Lung (tissue), 12 donors: ENCODE measurements around the gene NKAIN2. TPM values are rescaled to one million over a fixed set of nuclear protein-coding genes. Genes with fewer than 3 reads are reported as not detected.

Experiments
- ATAC-seq: fragments of 200-7000 bp; cut with Tn5 transposase; one replicate; pipeline ENCODE4 v1.9.1; 2020; ENCODE audit warnings: moderate number of reproducible peaks; ENCODE audit not compliant: insufficient read depth, low FRiP score
- DNase-seq, 3 donors: peaks; one replicate each; pipeline ENCODE4 v3.0.0-alpha.2; 2013 to 2017
- H3K27ac ChIP-seq, 2 donors: one replicate each; pipeline ENCODE4 v1.5.1; 2013; ENCODE audit warnings: mild to moderate bottlenecking in 2 of 2, moderate library complexity in 2 of 2, control low read depth in 1 of 2, inconsistent platforms in 1 of 2, low read depth in 1 of 2, low read length in 1 of 2
- H3K27me3 ChIP-seq, 3 donors: one replicate each; pipeline ENCODE4 v1.5.1; 2013; ENCODE audit warnings: low read length in 2 of 3; ENCODE audit not compliant: control insufficient read depth in 3 of 3, insufficient read depth in 3 of 3
- H3K36me3 ChIP-seq, 4 donors: one replicate each; pipeline ENCODE4 v1.5.1; 2013; ENCODE audit warnings: low read length in 4 of 4, mild to moderate bottlenecking in 1 of 4, moderate library complexity in 1 of 4; ENCODE audit not compliant: control insufficient read depth in 4 of 4, insufficient read depth in 4 of 4
- H3K4me1 ChIP-seq, 5 donors: one replicate each; pipeline ENCODE4 v1.5.1; 2013; ENCODE audit warnings: low read length in 5 of 5, mild to moderate bottlenecking in 2 of 5, moderate library complexity in 1 of 5; ENCODE audit not compliant: control insufficient read depth in 5 of 5, insufficient read depth in 5 of 5
- H3K4me3 ChIP-seq: one replicate; pipeline ENCODE4 v1.5.1; 2013; ENCODE audit warnings: mild to moderate bottlenecking, control low read depth, moderate library complexity
- H3K9ac ChIP-seq, 2 donors: one replicate each; pipeline ENCODE4 v1.5.1; 2013; ENCODE audit warnings: low read length in 2 of 2, control low read depth in 1 of 2; ENCODE audit not compliant: insufficient read depth in 1 of 2
- H3K9me3 ChIP-seq, 4 donors: one replicate each; pipeline ENCODE4 v1.5.1; 2013; ENCODE audit warnings: low read length in 3 of 4, mild to moderate bottlenecking in 1 of 4, moderate library complexity in 1 of 4; ENCODE audit not compliant: control insufficient read depth in 4 of 4, insufficient read depth in 3 of 4
- CTCF ChIP-seq: IDR thresholded peaks from 2 replicates; pipeline ENCODE4 v1.5.1; 2012; ENCODE audit warnings: mild to moderate bottlenecking; ENCODE audit errors: control extremely low read depth, extremely low read depth
- WGBS, 2 donors: extraction: QIAGEN DNeasy Blood & Tissue Kit; methylation state at CpG; one replicate each; pipeline ENCODE4 v1.1.7; 2013; 5-methylcytosine and 5-hydroxymethylcytosine counted together
- polyA plus RNA-seq, 2 donors: library from polyadenylated mRNA; stranded (reverse); fragments of 200-250 nt; gene quantifications; one replicate each; pipeline ENCODE4 v1.2.1, GENCODE V29; 2013
- total RNA-seq, 2 donors: library from RNA; depleted of rRNA in 1 of 2; stranded (reverse); fragments of >200 nt in 1 of 2; gene quantifications; one replicate each; pipeline ENCODE4 v1.2.1, GENCODE V29; 2014 to 2021
- donor health status: control.
- donor health status: control.
- donor health status: Bipolar disorder and iron deficiency.
- donor health status: healthy.
- donor health status: DM: yes; HTN: yes; CAD: no.

NKAIN2 gene
- total and polyA plus RNA-seq, 4 donors: 0.01 to 4.4 TPM; not detected in 2

GRCh38 chr6:123777563-123777962 lies 26.1 kb upstream of the NKAIN2 start:
- Histone ChIP-seq H3K4me3 (no peak overlapping the region), H3K9me3 (no peaks in the 10 kb centered on the region), H3K27me3 (no peaks in the 10 kb centered on the region), H3K9ac (no peak overlapping the region), H3K27ac (no peak overlapping the region), H3K4me1 (peaks cover 0 to 4% (median 0%) of the 10 kb centered on the region in 5 donors), H3K36me3 (no peaks in the 10 kb centered on the region)
- ATAC-seq: no peak
- WGBS, 2 donors: 42 to 51% methylated on average over 3 of the region's 3 CpGs
- peak in 2 of 3 donors; percentile 57 to 71 for DNase-seq
- no peak for TF ChIP-seq CTCF

GRCh38 chr6:123780021-123780420 lies 23.6 kb upstream of the NKAIN2 start:
- H3K27ac ChIP-seq: no peak overlapping the region
- H3K36me3 ChIP-seq: no peaks in the 10 kb centered on the region
- H3K9ac ChIP-seq: no peak overlapping the region
- TF ChIP-seq CTCF: no peak
- DNase-seq: no peak
- no peak for ATAC-seq
- no peak overlapping the region for H3K4me3 ChIP-seq
- peaks cover 0 to 4% (median 0%) of the 10 kb centered on the region in 5 donors for H3K4me1 ChIP-seq
- H3K27me3 ChIP-seq: no peaks in the 10 kb centered on the region
- WGBS, 2 donors: 61 to 76% methylated on average over 1 of the region's 1 CpG
- no peaks in the 10 kb centered on the region for H3K9me3 ChIP-seq

- H3K27ac ChIP-seq: no peak overlapping the region
- no peak for TF ChIP-seq CTCF
- no peaks in the 10 kb centered on the region for H3K9me3 ChIP-seq
- H3K9ac ChIP-seq: no peak overlapping the region
- no peak overlapping the region for H3K4me3 ChIP-seq
- H3K27me3 ChIP-seq: no peaks in the 10 kb centered on the region
- WGBS, 2 donors: 80 to 82% methylated on average over 2 of the region's 2 CpGs
- ATAC-seq: no peak
- DNase-seq: no peak
- H3K36me3 ChIP-seq: no peaks in the 10 kb centered on the region
- no peaks in the 10 kb centered on the region for H3K4me1 ChIP-seq
Observed at GRCh38 chr6:123784330-123784729, 19.3 kb upstream of the NKAIN2 start.

- ATAC-seq (no peak), DNase-seq (no peak)
- H3K27me3 ChIP-seq: peaks cover 0 to 2% (median 0%) of the 10 kb centered on the region in 3 donors
- 88 to 90% methylated on average over 3 of the region's 3 CpGs for WGBS, 2 donors
- no peaks in the 10 kb centered on the region for H3K4me1 ChIP-seq
- no peak overlapping the region for H3K4me3 ChIP-seq
- H3K36me3 ChIP-seq: no peaks in the 10 kb centered on the region
- no peak overlapping the region for H3K27ac ChIP-seq
- no peaks in the 10 kb centered on the region for H3K9me3 ChIP-seq
- H3K9ac ChIP-seq: no peak overlapping the region
- TF ChIP-seq CTCF: no peak
Observed at GRCh38 chr6:123785039-123785438, 18.6 kb upstream of the NKAIN2 start.
